Purkinje cell (primary cell): ENCODE measurements around the gene GPR89B. TPM values are rescaled to one million over a fixed set of nuclear protein-coding genes. Genes with fewer than 3 reads are reported as not detected.

ENCODE experiments used
- polyA plus RNA-seq: library from polyadenylated mRNA; unstranded; fragments of >200 nt; fragmentation: Nextera tagmentation; gene quantifications from 2 replicates; pipeline ENCODE4 v1.2.1, GENCODE V29; 2014

GPR89B gene
- 66.7 and 96.6 TPM in 2 replicates for polyA plus RNA-seq

DNA sequence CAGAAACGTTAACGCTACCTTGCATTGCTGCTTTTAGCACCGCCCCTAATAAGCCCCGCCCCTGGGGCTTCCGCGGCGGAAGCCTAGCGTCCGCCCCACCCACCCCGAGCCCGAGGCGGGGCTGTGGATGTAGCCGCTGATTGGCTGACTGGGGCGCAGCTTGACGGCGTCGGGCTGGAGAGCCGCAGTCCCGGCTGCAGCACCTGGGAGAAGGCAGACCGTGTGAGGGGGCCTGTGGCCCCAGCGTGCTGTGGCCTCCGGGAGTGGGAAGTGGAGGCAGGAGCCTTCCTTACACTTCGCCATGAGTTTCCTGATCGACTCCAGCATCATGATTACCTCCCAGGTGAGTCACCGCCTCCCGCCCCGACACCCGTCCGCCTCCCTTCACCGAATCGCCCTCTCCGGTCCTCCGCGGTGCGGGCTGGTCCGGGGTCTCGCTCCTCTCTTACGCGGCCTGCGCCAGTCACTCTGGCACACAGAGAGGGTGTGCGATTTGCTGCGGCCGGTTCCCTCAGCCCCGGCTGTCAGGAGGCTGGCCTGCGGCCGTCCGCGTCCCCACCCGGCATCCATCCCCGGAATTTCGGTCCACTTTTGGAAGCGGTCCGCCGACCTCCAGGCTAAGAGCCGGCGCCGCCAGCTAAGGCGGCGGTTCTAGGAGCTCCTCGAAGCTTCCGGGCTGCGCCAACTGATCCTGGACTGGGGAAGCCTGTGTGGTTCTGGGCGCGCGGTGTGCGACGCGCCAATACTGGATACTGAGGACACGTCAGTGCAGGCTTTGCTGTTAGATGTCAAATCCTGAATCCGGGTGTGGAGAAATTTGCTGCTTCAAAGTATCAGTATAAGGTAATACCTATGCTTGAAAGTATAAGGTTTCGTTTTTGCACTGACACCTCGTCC lies at the start of gene GPR89B:
TSS of gene GPR89B (plus strand) at position 185 of the 897 bp plus-strand sequence. CDS start at position 302, 117 bp downstream.

DNA sequence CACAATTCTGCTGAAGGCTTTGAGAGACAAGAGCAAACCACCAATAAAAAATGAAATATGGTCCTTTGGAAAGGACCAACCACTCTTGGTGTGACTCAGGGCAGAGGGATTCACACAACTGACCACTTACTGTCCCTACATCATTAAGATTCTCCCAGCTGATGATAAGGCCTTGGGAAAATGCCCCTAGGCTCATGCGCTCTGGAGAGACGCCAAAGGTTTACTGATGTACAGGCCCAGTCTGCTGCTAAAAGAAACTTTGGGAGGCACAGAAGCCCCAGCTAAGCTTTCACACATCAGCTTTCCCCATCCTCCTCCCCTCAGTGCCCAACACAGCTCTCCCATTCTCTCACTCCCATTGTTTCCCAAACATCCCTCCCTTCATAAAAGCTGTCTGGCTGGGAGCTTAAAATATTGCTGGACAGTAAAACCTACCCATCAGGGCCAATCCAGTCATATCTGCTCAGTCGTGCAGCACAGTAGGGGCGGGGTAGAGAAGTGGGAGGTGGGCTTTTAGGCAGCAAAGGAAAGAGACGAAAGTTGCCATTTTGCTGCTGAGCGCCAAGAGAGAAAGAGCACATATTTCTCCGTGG lies 25.9 kb upstream of the GPR89B start, which contains the start of gene GJA8:
TSS of gene GJA8 (plus strand) at position 543 of the 593 bp plus-strand sequence. CDS start 5,161 bp downstream, outside the sequence.

Other genes with a start within 250 kb of the GPR89B start
- not detected in 2 replicates for gene GJA5, start 167.8 kb upstream of the GPR89B start, polyA plus RNA-seq
- not detected in 2 replicates for gene GJA8, start 25.6 kb upstream of the GPR89B start, polyA plus RNA-seq
- 1.3 TPM in 2 replicates for gene NBPF11, start 223.9 kb downstream of the GPR89B start, polyA plus RNA-seq